Fibroblast of villous mesenchyme (primary cell): ENCODE data around the gene PML. TPM values are rescaled to one million over a fixed set of nuclear protein-coding genes. Genes with fewer than 3 reads are reported as not detected.

Experiments
- DNase-seq: peaks from one replicate; pipeline ENCODE4 v3.0.0-alpha.2; 2010; ENCODE audit warnings: low read depth
- H3K4me3 ChIP-seq: 2 replicates; pipeline ENCODE4 v1.5.1; 2011; ENCODE audit warnings: low read depth, mild to moderate bottlenecking, low read length
- total RNA-seq: library from RNA; depleted of rRNA; stranded (reverse); fragments of >200 nt; gene quantifications from 2 replicates; pipeline ENCODE4 v1.2.3, GENCODE V29; 2012
- TF ChIP-seq, protein P1 (sequence below): IDR thresholded peaks from 2 replicates; pipeline ENCODE4 v1.5.1; 2012; ENCODE audit warnings: low read depth, mild to moderate bottlenecking, low read length; ENCODE audit not compliant: insufficient read depth

Gene PML
- total RNA-seq, 1 donor = 56.1 TPM

DNA sequence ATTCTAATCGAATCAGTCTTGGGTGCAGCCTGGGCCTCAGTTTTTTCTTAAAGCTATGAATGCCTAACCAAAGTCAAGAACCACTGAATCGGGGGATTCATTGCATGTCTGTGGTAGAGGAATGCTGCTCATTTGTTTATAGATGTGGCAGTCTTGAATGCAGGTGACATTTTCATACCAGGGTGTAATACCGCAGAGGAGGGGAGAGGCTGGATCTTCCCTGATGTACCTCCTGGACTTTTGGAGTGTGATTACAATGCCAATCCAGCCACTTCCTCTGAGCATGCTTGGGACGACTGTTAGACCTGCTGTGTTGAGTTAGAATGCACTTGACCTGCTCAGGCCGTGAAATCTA lies 45.1 kb downstream of the PML start:
- no peak for DNase-seq
- TF ChIP-seq, protein P1, sequence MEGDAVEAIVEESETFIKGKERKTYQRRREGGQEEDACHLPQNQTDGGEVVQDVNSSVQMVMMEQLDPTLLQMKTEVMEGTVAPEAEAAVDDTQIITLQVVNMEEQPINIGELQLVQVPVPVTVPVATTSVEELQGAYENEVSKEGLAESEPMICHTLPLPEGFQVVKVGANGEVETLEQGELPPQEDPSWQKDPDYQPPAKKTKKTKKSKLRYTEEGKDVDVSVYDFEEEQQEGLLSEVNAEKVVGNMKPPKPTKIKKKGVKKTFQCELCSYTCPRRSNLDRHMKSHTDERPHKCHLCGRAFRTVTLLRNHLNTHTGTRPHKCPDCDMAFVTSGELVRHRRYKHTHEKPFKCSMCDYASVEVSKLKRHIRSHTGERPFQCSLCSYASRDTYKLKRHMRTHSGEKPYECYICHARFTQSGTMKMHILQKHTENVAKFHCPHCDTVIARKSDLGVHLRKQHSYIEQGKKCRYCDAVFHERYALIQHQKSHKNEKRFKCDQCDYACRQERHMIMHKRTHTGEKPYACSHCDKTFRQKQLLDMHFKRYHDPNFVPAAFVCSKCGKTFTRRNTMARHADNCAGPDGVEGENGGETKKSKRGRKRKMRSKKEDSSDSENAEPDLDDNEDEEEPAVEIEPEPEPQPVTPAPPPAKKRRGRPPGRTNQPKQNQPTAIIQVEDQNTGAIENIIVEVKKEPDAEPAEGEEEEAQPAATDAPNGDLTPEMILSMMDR = no peak
- no peak overlapping the region for H3K4me3 ChIP-seq

DNA sequence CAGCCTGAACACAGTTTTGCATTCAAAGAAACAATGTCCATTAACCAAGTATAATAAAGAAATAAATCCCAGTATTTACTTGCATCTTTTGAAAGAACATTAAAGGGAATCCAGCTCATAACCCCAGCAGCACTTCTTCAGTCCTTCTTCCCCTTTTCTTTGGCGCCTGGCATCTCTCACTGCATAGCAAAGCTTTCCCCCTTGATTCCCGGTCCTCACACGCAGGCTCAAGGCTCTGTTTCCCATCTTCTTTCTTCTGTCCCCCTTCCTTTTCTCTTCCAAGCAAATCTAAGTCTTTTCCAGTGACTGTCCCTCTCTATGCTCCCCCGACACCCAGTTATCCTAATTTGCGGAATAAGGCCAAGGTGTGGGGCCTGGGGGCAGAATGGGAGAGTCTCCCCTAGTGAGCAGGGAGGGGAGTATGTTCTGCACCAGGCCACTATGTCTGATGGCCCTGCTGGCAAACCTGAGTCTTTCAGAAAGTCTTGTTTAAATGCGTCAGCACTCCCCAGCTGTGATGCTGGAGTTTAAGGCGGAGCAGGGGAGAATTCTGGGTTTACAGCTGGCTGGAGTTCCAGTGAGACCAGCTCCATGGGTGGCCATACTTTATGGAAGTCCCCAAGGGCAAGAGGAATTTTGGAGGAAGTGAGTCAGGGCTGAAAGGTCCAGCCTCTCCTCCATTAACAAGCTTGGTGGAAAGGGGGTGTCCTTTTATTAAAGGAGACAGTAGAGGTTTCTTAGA lies 45.8 kb downstream of the PML start:
- TF ChIP-seq, protein P1 = peak; percentile 6
- DNase-seq = peak; percentile 97
- no peak overlapping the region for H3K4me3 ChIP-seq

DNA sequence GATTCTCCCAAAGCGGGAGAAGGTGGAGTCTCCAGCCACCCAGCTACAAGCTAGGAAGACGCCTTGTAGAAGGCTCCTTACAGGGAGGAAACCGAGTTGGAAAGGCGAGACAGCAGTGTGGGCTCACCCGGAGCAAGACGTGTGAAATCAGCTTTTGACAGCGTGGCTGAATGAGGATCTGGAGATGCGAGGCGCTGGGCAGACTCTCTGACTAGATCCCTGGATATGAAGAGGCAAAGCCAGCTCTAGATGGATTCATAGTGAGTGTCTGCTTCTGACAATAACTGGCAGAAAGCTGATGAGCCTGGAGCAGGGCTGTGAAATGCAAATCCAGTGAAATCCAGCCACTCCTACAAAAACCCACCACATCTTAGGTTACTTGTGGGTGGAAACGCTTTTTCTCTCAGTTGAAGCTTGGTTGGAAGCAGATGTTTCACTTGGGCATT lies 46.8 kb downstream of the PML start:
- TF ChIP-seq, protein P1 = no peak
- peak; percentile 18 for DNase-seq
- H3K4me3 ChIP-seq = no peak overlapping the region

DNA sequence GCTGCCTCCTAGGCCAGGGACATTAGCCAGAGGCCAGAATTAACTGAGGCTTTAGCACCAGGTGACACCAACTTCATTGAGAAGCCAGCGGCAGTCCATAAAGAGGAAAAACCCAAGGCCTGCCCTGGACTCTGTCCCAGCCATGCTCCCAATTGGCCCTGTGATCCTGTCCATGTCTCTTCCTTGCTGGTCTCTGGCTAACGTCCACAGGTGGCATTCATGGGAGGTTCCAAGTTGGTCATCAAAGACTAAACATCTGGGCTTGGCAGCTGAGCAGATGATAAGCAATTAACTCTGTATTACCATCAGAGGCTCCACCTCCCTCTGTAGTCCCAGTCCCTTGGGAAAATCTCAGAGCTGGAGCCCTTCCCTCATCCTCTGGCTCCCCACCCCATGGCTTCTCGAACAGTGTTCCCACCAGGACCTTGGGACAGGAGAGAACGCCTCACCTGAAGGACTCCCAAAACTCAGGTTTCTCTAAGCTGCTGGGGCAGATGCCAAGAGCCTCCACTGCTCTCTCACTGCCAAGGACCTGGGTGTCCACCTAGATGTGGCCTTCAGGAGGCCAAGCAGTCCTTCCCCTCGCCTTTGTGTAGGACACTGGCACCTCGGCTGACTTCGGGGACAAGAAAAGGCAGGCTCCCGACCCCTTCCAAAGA lies 47.4 kb downstream of the PML start:
- no peak overlapping the region for H3K4me3 ChIP-seq
- TF ChIP-seq, protein P1 = no peak
- DNase-seq = peak; percentile 24

DNA sequence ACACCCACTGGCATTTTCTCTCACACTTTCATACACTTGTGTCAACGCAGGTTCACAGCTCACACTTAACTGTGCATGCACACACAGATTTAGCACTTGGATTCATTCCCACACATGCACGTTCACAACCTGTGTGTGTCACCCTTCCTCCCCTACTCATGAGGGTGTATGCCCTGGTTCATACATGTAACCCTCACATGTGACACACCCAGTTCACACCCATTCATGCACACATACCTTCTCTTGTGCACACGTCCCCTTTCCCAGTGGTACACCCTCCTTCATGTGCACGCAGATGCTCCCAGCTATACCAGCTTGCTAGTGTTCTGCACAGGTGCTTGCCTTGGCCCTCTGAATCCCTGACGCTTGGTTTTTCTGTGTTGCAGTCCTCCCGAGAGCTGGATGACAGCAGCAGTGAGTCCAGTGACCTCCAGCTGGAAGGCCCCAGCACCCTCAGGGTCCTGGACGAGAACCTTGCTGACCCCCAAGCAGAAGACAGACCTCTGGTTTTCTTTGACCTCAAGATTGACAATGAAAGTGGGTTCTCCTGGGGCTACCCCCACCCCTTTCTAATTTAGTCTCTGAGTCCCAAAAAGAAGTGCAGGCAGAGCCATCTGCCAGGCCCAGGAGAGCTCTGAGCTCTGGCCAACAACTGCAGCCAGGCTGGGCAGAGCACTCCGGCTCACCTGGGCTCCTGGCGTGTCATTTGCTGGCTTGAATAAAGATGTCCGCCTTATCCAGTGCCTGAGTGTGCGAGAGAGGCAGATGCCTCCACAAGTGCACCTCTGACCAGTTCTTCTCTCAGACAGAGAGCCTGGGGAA lies 48.3 kb downstream of the PML start:
- no peak for DNase-seq
- no peak overlapping the region for H3K4me3 ChIP-seq
- TF ChIP-seq, protein P1 = no peak

DNA sequence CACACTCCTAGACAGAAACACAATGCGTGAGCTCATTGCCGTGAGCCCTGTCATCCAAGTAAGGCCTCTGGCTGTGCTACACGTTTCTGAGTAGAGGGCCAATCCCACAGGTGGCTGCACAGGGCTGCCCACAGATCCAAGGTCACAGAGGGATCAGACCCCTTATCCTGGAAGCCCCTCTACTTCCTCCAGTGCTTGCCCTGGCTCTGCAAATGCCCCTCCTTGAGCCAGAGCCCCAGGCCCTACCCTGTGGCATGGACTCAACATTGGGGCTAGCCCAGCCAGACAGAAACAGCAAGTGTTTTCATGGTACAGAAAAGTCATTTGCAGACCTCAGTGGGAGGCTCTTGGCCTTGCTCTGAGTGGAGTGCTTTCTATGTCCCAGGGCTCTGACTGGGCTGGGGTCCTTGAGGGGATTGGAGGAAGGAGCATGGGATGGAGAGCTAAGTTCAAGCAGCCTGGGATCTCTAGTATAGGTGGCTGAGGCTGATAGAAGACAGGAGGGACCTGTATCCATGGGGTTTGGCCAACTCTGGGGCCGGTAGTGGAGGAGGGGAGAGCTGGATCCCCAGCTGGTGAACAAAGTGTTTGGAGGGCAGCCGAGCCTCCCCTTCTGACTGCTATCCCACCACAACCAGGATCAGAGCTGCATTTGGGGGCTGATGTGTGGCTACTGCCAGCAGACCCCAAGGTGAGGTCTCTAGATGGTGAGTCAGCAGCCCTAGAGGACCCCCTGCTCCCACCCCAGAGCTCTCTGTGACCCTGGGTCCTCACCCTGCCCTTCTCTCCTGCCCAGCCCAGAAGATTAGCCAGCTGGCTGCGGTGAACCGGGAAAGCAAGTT lies 49.1 kb downstream of the PML start:
- TF ChIP-seq, protein P1 = no peak
- DNase-seq = no peak
- H3K4me3 ChIP-seq = no peak overlapping the region
